B cell (primary cell): Measurements from ENCODE around the gene SLC23A2. TPM values are rescaled to one million over a fixed set of nuclear protein-coding genes. Genes with fewer than 3 reads are reported as not detected.
A peak's percentile ranks its signal among the peaks of the same experiment; 100 is the strongest.

ENCODE experiments used
- ATAC-seq: fragments of 200-7000 bp; cut with Tn5 transposase; one replicate; pipeline ENCODE4 v1.10.0; 2021; ENCODE audit warnings: low read depth, mild to moderate bottlenecking, moderate number of reproducible peaks, moderate library complexity
- CTCF ChIA-PET: fragments of 350-600 bp; sonication (Branson Sonifier 250); formaldehyde crosslinking; loops from one replicate; lab custom pipeline; 2021; ENCODE audit warnings: antibody characterized with exemption, inconsistent platforms; lab: Charles Lee
- POLR2A ChIA-PET: fragments of 350-600 bp; sonication (Branson Sonifier 250); formaldehyde crosslinking; loops from one replicate; lab custom pipeline; 2021; ENCODE audit warnings: antibody characterized with exemption; lab: Charles Lee
- DNase-seq: peaks from one replicate; pipeline ENCODE4 v3.0.0; 2013
- H2AFZ ChIP-seq: 2 replicates; pipeline ENCODE4 v1.6.1; 2012; ENCODE audit warnings: mild to moderate bottlenecking, low read depth, low read length; ENCODE audit not compliant: insufficient read depth, poor library complexity, severe bottlenecking
- H3K27ac ChIP-seq, 2 donors: 1 replicate in 1 of 2; 2 replicates in 1 of 2; pipeline ENCODE4 v1.5.1; 2012 to 2013; ENCODE audit warnings: low read length in 2 of 2, mild to moderate bottlenecking in 2 of 2, moderate library complexity in 1 of 2
- H3K27me3 ChIP-seq, 4 experiments: fragments of 200-600 bp in 1 of 4; sonication (generic) in 1 of 4; replicated peaks in 1 of 4; 1 replicate in 2 of 4; 2 replicates in 2 of 4; pipeline versions ENCODE4 v1.6.1 to v1.7.0; 2013 to 2016; ENCODE audit warnings: low read length in 3 of 4, mild to moderate bottlenecking in 2 of 4, mixed read lengths in 1 of 4, moderate library complexity in 1 of 4; ENCODE audit not compliant: insufficient read depth in 4 of 4, control insufficient read depth in 3 of 4; ENCODE audit errors: control extremely low read depth in 1 of 4
- H3K36me3 ChIP-seq, 2 experiments: replicated peaks in 1 of 2; 1 replicate in 1 of 2; 2 replicates in 1 of 2; pipeline versions ENCODE4 v1.6.1 to v1.7.1; 2013; ENCODE audit warnings: low read length in 1 of 2; ENCODE audit not compliant: insufficient read depth in 2 of 2, control insufficient read depth in 1 of 2; ENCODE audit errors: control extremely low read depth in 1 of 2, extremely low read depth in 1 of 2
- H3K4me1 ChIP-seq, 2 donors: fragments of 200-600 bp in 1 of 2; sonication (generic) in 1 of 2; 1 replicate in 1 of 2; 2 replicates in 1 of 2; pipeline versions ENCODE4 v1.5.1 to v1.6.1; 2013 to 2017; ENCODE audit warnings: low read length in 2 of 2; ENCODE audit not compliant: control insufficient read depth in 2 of 2, insufficient read depth in 2 of 2
- H3K4me2 ChIP-seq: replicated peaks from 2 replicates; pipeline ENCODE3; 2012; ENCODE audit warnings: mild to moderate bottlenecking, low read depth, low read length; ENCODE audit not compliant: poor library complexity, severe bottlenecking
- H3K4me3 ChIP-seq, 5 experiments: fragments of 200-600 bp in 1 of 5; sonication (generic) in 1 of 5; 1 replicate in 3 of 5; 2 replicates in 2 of 5; pipeline versions ENCODE4 v1.5.1 to v1.7.0; 2011 to 2016; ENCODE audit warnings: low read length in 4 of 5, mild to moderate bottlenecking in 4 of 5, low read depth in 2 of 5, control low read depth in 1 of 5, moderate library complexity in 1 of 5; ENCODE audit not compliant: insufficient read depth in 1 of 5; ENCODE audit errors: control extremely low read depth in 1 of 5, extremely low read depth in 1 of 5
- H3K79me2 ChIP-seq: fragments of 200-600 bp; sonication (generic); one replicate; pipeline ENCODE4 v1.6.0; 2016; ENCODE audit warnings: low read length; ENCODE audit not compliant: control insufficient read depth, insufficient read depth
- H3K9ac ChIP-seq: fragments of 200-600 bp; sonication (generic); 2 replicates; pipeline ENCODE4 v1.6.1; 2017; ENCODE audit warnings: mild to moderate bottlenecking, low read length, moderate library complexity
- H3K9me3 ChIP-seq, 3 donors: one replicate each; pipeline versions ENCODE4 v1.6.1 to v1.7.1; 2013; ENCODE audit warnings: low read length in 2 of 3; ENCODE audit not compliant: control insufficient read depth in 2 of 3, insufficient read depth in 1 of 3; ENCODE audit errors: control extremely low read depth in 1 of 3
- H4K20me1 ChIP-seq: 2 replicates; pipeline ENCODE4 v1.6.0; 2012; ENCODE audit warnings: mild to moderate bottlenecking, low read length; ENCODE audit not compliant: insufficient read depth, control insufficient read depth, poor library complexity, severe bottlenecking
- H3K27ac Mint-ChIP-seq: one replicate; pipeline ENCODE4 v1.8.0; 2021; ENCODE audit warnings: mixed read lengths
- H3K27me3 Mint-ChIP-seq: one replicate; pipeline ENCODE4 v1.8.0; 2021; ENCODE audit warnings: mixed read lengths
- H3K4me1 Mint-ChIP-seq: one replicate; pipeline ENCODE4 v1.8.0; 2021; ENCODE audit warnings: mixed read lengths
- H3K4me3 Mint-ChIP-seq: one replicate; pipeline ENCODE4 v1.8.0; 2021; ENCODE audit warnings: mixed read lengths
- H3K9me3 Mint-ChIP-seq: one replicate; pipeline ENCODE4 v1.8.0; 2022; ENCODE audit warnings: mixed read lengths; ENCODE audit not compliant: insufficient read depth
- CTCF ChIP-seq: fragments of 200-600 bp; IDR thresholded peaks from one replicate; pipeline ENCODE4 v1.8.0; 2022; ENCODE audit warnings: antibody characterized with exemption, mild to moderate bottlenecking
- EZH2 ChIP-seq: IDR thresholded peaks from 2 replicates; pipeline ENCODE4 v1.6.1; 2012; ENCODE audit warnings: borderline replicate concordance, low read depth, mild to moderate bottlenecking, moderate library complexity, low read length; ENCODE audit not compliant: insufficient read depth, poor library complexity, severe bottlenecking
- WGBS: methylation state at CpG from one replicate; pipeline ENCODE4 v1.1.5; 2013; ENCODE audit warnings: missing lambda C conversion rate; ENCODE audit not compliant: insufficient coverage; 5-methylcytosine and 5-hydroxymethylcytosine counted together
- intact Hi-C: fragments of 100-400 bp; cut with micrococcal nuclease; formaldehyde crosslinking; loops from one replicate; pipeline ENCODE4 v1.10.0; 2022
- polyA plus RNA-seq: library from polyadenylated mRNA; depleted of rRNA; stranded (reverse); fragments of >200 nt; gene quantifications from 2 replicates; pipeline ENCODE4 v1.2.3, GENCODE V29; 2012
- total RNA-seq, 2 donors: library from RNA; stranded (reverse); fragments of 120-200 nt in 1 of 2; gene quantifications; 1 replicate in 1 of 2; 2 replicates in 1 of 2; pipeline versions ENCODE4 v1.2.3 to v1.2.4, GENCODE V29; 2013 to 2022

Gene SLC23A2
- total and polyA plus RNA-seq, 2 donors (not counting 1 experiment from before 2014, with no cell fraction given): 23.6 to 70.7 TPM

- no peaks in the 10 kb centered on the region for H3K27me3 Mint-ChIP-seq
- no peaks in the 10 kb centered on the region for H3K4me1 Mint-ChIP-seq
- DNase-seq (no peak), ATAC-seq (no peak)
- ChIA-PET POLR2A (no interaction called here), CTCF (no interaction called here)
- H3K27ac Mint-ChIP-seq: no peak overlapping the region
- no peak for TF ChIP-seq CTCF
- no peak for TF ChIP-seq EZH2
- Histone ChIP-seq H3K36me3 (peaks cover 14 to 89% of the 10 kb centered on the region in 2 experiments), H3K4me2 (no peak overlapping the region), H3K27me3 (no peaks in the 10 kb centered on the region), H3K79me2 (no peaks in the 10 kb centered on the region), H3K9ac (no peak overlapping the region), H3K9me3 (no peaks in the 10 kb centered on the region), H2AFZ (no peak overlapping the region), H3K4me3 (no peak overlapping the region), H3K27ac (no peak overlapping the region), H3K4me1 (no peaks in the 10 kb centered on the region), H4K20me1 (no peaks in the 10 kb centered on the region)
- 100% methylated on average over 3 of the region's 3 CpGs for WGBS
- no peak overlapping the region for H3K4me3 Mint-ChIP-seq
- H3K9me3 Mint-ChIP-seq: no peaks in the 10 kb centered on the region
- intact Hi-C loops: no loop called here
Measured at GRCh38 chr20:4858000-4858399, 143.3 kb downstream of the SLC23A2 start.

GRCh38 chr20:4856022-4856755 lies 145.1 kb downstream of the SLC23A2 start:
- ATAC-seq (no peak), DNase-seq (no peak)
- POLR2A ChIA-PET: no interaction called here
- H3K4me3 Mint-ChIP-seq: no peak overlapping the region
- no peaks in the 10 kb centered on the region for H3K9me3 ChIP-seq
- H3K4me1 Mint-ChIP-seq: no peaks in the 10 kb centered on the region
- no peaks in the 10 kb centered on the region for H3K9me3 Mint-ChIP-seq
- no peaks in the 10 kb centered on the region for H3K27me3 Mint-ChIP-seq
- H3K27me3 ChIP-seq: no peaks in the 10 kb centered on the region
- intact Hi-C loops: no loop called here
- no peak overlapping the region for H3K9ac ChIP-seq
- H3K4me2 ChIP-seq: no peak overlapping the region
- no peaks in the 10 kb centered on the region for H3K79me2 ChIP-seq
- H4K20me1 ChIP-seq: no peaks in the 10 kb centered on the region
- no peak overlapping the region for H3K27ac ChIP-seq
- no peak overlapping the region for H3K4me3 ChIP-seq
- CTCF ChIA-PET: interaction anchor here (1.0 to 1.3 kb wide), 2 partner anchors 17 to 97 kb away, joined by 3 read pairs; no protein-coding TSS in a partner anchor
- peaks cover 14 to 77% of the 10 kb centered on the region in 2 experiments for H3K36me3 ChIP-seq
- no peak overlapping the region for H2AFZ ChIP-seq
- TF ChIP-seq CTCF: no peak
- no peak for TF ChIP-seq EZH2
- peak overlapping the region; percentile 63 for H3K27ac Mint-ChIP-seq
- WGBS: 98% methylated on average over 14 of the region's 19 CpGs
- no peaks in the 10 kb centered on the region for H3K4me1 ChIP-seq
